Measurements from ENCODE around the gene EIPR1. TPM values are rescaled to one million over a fixed set of nuclear protein-coding genes. Genes with fewer than 3 reads are reported as not detected.

The EIPR1 gene
- total RNA-seq, 1 experiment from 2014 or later: 22.8 TPM

DNA sequence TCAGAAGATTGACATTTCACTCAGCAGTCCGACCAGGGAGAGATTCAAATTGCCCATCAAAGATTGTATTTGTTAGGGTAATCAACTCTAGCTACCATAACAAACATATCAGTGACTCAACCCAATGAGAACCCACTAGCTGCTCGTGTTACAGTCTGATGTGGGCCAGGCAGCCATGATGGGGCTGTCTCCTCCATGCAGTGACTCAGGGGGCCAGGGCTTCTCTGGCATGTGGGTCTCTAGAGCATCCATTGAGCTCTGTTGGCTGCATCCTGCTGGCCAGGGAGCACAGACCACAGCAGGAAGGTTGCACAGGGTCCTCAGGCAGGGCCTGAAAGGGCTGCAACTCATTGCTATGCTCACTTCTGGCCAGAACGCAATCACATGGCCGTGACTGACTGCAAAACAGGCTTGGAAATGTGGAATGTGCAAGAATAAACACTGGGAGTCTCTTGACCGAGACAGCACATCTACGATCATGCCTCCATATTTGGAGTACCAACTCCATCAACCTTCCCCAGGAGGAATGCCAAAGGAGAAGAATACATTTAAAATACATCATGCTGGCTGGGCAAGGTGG lies 216.8 kb downstream of the EIPR1 start:
- ATAC-seq: no peak; the same call in 1 of the 2 replicates

DNA sequence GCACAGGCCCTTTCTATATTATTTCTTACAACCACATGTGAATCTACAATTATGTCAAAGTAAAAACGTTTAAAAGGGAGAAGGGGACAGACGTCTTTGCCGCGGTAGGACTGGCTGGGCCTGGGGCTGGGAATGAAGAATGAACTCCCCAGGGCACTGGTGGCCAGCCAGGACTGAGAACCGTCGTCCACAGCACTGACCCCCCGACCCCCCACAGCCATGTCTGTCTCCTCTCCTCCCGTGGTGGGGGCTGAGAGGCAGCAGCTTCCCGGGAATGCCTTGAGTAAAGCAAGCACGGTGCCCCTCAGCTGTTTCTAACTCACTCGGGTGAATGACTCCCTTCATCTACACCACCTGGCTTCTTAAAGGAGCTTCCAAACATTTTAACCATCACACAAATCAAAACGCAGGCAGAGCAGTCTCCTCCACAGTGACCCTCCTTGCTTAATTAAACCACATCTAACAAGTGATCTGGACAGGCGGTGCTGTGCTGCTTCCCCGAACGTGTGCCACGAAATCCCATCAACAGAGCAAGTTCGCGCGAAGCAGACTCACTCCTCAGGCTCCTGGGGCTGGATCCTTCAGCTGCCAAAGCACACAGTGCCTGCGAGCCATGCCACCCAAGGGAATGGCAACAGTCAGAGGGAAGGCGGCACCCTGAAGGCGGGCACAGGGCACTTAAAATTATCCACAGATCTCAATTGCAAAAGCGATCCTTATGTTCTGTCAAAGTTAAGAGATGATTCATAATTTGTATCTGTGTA lies 217.7 kb downstream of the EIPR1 start:
- no peak overlapping the region for H3K4me3 Mint-ChIP-seq
- ChIA-PET POLR2A (no interaction called here), CTCF (no interaction called here)
- peaks cover 34% of the 10 kb centered on the region for H3K9me3 Mint-ChIP-seq
- peaks cover 33% of the 10 kb centered on the region for H3K36me3 Mint-ChIP-seq
- TF ChIP-seq HMGA2 (CRISPR knock-in tag; IDR thresholded peaks at IDR 0.05) (no peak), JUN (CRISPR knock-in tag; IDR thresholded peaks at IDR 0.05) (no peak), SOX15 (CRISPR knock-in tag; IDR thresholded peaks at IDR 0.05) (no peak), JAZF1 (CRISPR knock-in tag; IDR thresholded peaks at IDR 0.05) (no peak)
- TF ChIP-seq, protein P1, sequence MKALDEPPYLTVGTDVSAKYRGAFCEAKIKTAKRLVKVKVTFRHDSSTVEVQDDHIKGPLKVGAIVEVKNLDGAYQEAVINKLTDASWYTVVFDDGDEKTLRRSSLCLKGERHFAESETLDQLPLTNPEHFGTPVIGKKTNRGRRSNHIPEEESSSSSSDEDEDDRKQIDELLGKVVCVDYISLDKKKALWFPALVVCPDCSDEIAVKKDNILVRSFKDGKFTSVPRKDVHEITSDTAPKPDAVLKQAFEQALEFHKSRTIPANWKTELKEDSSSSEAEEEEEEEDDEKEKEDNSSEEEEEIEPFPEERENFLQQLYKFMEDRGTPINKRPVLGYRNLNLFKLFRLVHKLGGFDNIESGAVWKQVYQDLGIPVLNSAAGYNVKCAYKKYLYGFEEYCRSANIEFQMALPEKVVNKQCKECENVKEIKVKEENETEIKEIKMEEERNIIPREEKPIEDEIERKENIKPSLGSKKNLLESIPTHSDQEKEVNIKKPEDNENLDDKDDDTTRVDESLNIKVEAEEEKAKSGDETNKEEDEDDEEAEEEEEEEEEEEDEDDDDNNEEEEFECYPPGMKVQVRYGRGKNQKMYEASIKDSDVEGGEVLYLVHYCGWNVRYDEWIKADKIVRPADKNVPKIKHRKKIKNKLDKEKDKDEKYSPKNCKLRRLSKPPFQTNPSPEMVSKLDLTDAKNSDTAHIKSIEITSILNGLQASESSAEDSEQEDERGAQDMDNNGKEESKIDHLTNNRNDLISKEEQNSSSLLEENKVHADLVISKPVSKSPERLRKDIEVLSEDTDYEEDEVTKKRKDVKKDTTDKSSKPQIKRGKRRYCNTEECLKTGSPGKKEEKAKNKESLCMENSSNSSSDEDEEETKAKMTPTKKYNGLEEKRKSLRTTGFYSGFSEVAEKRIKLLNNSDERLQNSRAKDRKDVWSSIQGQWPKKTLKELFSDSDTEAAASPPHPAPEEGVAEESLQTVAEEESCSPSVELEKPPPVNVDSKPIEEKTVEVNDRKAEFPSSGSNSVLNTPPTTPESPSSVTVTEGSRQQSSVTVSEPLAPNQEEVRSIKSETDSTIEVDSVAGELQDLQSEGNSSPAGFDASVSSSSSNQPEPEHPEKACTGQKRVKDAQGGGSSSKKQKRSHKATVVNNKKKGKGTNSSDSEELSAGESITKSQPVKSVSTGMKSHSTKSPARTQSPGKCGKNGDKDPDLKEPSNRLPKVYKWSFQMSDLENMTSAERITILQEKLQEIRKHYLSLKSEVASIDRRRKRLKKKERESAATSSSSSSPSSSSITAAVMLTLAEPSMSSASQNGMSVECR (CRISPR knock-in tag; IDR thresholded peaks at IDR 0.05; ENCODE audit: borderline replicate concordance): no peak
- DNase-seq (ENCODE audit: low spot score) (no peak), ATAC-seq (no peak)
- H3K27ac Mint-ChIP-seq: no peak overlapping the region
- H3K27me3 Mint-ChIP-seq (ENCODE audit: low read depth): no peaks in the 10 kb centered on the region; the same call in 1 of the 2 replicates
- H3K4me1 Mint-ChIP-seq: no peaks in the 10 kb centered on the region

More for the DNA sequence above, 216.8 kb downstream of the EIPR1 start:
- Mint-ChIP-seq H3K27me3 (ENCODE audit: low read depth) (no peaks in the 10 kb centered on the region; the same call in 1 of the 2 replicates), H3K4me1 (no peaks in the 10 kb centered on the region), H3K9me3 (peaks cover 40% of the 10 kb centered on the region), H3K27ac (no peak overlapping the region), H3K4me3 (no peak overlapping the region), H3K36me3 (peaks cover 39% of the 10 kb centered on the region)
- TF ChIP-seq HMGA2 (CRISPR knock-in tag; IDR thresholded peaks at IDR 0.05) (no peak), NFE2L1 (CRISPR knock-in tag; IDR thresholded peaks at IDR 0.05) (no peak), SMAD4 (CRISPR knock-in tag; IDR thresholded peaks at IDR 0.05) (no peak)
- TF ChIP-seq, protein P2, sequence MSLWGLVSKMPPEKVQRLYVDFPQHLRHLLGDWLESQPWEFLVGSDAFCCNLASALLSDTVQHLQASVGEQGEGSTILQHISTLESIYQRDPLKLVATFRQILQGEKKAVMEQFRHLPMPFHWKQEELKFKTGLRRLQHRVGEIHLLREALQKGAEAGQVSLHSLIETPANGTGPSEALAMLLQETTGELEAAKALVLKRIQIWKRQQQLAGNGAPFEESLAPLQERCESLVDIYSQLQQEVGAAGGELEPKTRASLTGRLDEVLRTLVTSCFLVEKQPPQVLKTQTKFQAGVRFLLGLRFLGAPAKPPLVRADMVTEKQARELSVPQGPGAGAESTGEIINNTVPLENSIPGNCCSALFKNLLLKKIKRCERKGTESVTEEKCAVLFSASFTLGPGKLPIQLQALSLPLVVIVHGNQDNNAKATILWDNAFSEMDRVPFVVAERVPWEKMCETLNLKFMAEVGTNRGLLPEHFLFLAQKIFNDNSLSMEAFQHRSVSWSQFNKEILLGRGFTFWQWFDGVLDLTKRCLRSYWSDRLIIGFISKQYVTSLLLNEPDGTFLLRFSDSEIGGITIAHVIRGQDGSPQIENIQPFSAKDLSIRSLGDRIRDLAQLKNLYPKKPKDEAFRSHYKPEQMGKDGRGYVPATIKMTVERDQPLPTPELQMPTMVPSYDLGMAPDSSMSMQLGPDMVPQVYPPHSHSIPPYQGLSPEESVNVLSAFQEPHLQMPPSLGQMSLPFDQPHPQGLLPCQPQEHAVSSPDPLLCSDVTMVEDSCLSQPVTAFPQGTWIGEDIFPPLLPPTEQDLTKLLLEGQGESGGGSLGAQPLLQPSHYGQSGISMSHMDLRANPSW (CRISPR knock-in tag; conservative IDR thresholded peaks at IDR 0.05; ENCODE audit: low read depth): no peak
- CTCF ChIA-PET: no interaction called here
- DNase-seq (ENCODE audit: low spot score): no peak
- POLR2A ChIA-PET: no interaction called here

DNA sequence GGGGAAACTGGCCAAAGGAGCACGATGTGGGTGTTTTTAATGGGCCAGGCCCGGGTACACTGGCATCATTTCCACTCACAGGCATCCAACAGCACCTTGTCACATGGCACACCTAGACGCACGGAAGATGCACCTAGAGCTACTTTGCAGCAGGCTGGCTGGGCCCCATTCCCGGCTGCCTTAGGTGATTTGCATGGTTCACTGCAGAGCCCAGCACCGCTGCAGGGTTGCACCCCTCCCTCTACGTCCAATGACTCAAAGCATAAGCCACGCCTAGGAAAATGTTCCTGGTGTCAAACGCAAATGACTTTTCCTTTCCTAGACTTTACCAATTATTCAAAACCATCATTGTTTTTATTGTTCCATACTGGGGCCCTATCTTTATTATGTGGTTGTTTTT lies 222.9 kb downstream of the EIPR1 start:
- H3K9me3 Mint-ChIP-seq: peaks cover 25% of the 10 kb centered on the region
- ChIA-PET POLR2A (no interaction called here), CTCF (no interaction called here)
- 0 out of 2 replicates have a peak, but pooled peaks cover 3% of the 10 kb centered on the region for H3K4me1 Mint-ChIP-seq
- DNase-seq (ENCODE audit: low spot score) (no peak), ATAC-seq (no peak)
- TF ChIP-seq MXD4 (CRISPR knock-in tag; IDR thresholded peaks at IDR 0.05; ENCODE audit: borderline replicate concordance) (no peak), JUN (CRISPR knock-in tag; IDR thresholded peaks at IDR 0.05) (no peak), TEAD4 (CRISPR knock-in tag; IDR thresholded peaks at IDR 0.05) (no peak)
- TF ChIP-seq, protein P3, sequence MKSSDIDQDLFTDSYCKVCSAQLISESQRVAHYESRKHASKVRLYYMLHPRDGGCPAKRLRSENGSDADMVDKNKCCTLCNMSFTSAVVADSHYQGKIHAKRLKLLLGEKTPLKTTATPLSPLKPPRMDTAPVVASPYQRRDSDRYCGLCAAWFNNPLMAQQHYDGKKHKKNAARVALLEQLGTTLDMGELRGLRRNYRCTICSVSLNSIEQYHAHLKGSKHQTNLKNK (CRISPR knock-in tag; IDR thresholded peaks at IDR 0.05): no peak
- TF ChIP-seq, protein P4, sequence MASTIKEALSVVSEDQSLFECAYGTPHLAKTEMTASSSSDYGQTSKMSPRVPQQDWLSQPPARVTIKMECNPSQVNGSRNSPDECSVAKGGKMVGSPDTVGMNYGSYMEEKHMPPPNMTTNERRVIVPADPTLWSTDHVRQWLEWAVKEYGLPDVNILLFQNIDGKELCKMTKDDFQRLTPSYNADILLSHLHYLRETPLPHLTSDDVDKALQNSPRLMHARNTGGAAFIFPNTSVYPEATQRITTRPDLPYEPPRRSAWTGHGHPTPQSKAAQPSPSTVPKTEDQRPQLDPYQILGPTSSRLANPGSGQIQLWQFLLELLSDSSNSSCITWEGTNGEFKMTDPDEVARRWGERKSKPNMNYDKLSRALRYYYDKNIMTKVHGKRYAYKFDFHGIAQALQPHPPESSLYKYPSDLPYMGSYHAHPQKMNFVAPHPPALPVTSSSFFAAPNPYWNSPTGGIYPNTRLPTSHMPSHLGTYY (CRISPR knock-in tag; IDR thresholded peaks at IDR 0.05): no peak
- TF ChIP-seq, protein P5, sequence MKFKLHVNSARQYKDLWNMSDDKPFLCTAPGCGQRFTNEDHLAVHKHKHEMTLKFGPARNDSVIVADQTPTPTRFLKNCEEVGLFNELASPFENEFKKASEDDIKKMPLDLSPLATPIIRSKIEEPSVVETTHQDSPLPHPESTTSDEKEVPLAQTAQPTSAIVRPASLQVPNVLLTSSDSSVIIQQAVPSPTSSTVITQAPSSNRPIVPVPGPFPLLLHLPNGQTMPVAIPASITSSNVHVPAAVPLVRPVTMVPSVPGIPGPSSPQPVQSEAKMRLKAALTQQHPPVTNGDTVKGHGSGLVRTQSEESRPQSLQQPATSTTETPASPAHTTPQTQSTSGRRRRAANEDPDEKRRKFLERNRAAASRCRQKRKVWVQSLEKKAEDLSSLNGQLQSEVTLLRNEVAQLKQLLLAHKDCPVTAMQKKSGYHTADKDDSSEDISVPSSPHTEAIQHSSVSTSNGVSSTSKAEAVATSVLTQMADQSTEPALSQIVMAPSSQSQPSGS (CRISPR knock-in tag; IDR thresholded peaks at IDR 0.05; ENCODE audit: borderline replicate concordance, low read depth): no peak
- TF ChIP-seq, protein P6, sequence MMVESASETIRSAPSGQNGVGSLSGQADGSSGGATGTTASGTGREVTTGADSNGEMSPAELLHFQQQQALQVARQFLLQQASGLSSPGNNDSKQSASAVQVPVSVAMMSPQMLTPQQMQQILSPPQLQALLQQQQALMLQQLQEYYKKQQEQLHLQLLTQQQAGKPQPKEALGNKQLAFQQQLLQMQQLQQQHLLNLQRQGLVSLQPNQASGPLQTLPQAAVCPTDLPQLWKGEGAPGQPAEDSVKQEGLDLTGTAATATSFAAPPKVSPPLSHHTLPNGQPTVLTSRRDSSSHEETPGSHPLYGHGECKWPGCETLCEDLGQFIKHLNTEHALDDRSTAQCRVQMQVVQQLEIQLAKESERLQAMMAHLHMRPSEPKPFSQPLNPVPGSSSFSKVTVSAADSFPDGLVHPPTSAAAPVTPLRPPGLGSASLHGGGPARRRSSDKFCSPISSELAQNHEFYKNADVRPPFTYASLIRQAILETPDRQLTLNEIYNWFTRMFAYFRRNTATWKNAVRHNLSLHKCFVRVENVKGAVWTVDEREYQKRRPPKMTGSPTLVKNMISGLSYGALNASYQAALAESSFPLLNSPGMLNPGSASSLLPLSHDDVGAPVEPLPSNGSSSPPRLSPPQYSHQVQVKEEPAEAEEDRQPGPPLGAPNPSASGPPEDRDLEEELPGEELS (CRISPR knock-in tag; IDR thresholded peaks at IDR 0.05): no peak
- H3K27me3 Mint-ChIP-seq (ENCODE audit: low read depth): no peaks in the 10 kb centered on the region
- no peak overlapping the region for H3K4me3 Mint-ChIP-seq
- no peak overlapping the region for H3K27ac Mint-ChIP-seq
- peaks cover 26% of the 10 kb centered on the region for H3K36me3 Mint-ChIP-seq
